GM23338 (cell line): Measurements from ENCODE around the gene STAC2. TPM values are rescaled to one million over a fixed set of nuclear protein-coding genes. Genes with fewer than 3 reads are reported as not detected.

ENCODE experiments used
- ATAC-seq: fragments of 200-7000 bp; cut with Tn5 transposase; 3 replicates; pipeline ENCODE4 v1.9.1; 2020
- DNase-seq: peaks from one replicate; pipeline ENCODE4 v3.0.0-alpha.2; 2015; ENCODE audit warnings: low spot score
- H2AFZ ChIP-seq: fragments of 200-600 bp; sonication (generic); 2 replicates; pipeline ENCODE4 v1.8.0; 2016; ENCODE audit warnings: antibody characterized with exemption, mild to moderate bottlenecking, moderate library complexity
- H3F3A ChIP-seq: fragments of 200-600 bp; sonication (generic); replicated peaks from 2 replicates; pipeline ENCODE4 v1.8.0; 2017; ENCODE audit warnings: antibody characterized with exemption, mixed run types, low read depth
- H3K27ac ChIP-seq: fragments of 200-600 bp; sonication (generic); 2 replicates; pipeline ENCODE4 v1.6.1; 2016; ENCODE audit warnings: low read depth
- H3K27me3 ChIP-seq: fragments of 200-600 bp; sonication (generic); 2 replicates; pipeline ENCODE4 v1.8.0; 2016; ENCODE audit warnings: mild to moderate bottlenecking, mixed run types, moderate library complexity; ENCODE audit not compliant: insufficient read depth
- H3K36me3 ChIP-seq: fragments of 200-600 bp; sonication (generic); 2 replicates; pipeline ENCODE4 v1.8.0; 2016; ENCODE audit warnings: mild to moderate bottlenecking; ENCODE audit not compliant: insufficient read depth
- H3K4me1 ChIP-seq: fragments of 200-600 bp; sonication (generic); 2 replicates; pipeline ENCODE4 v1.8.0; 2016; ENCODE audit warnings: mild to moderate bottlenecking, moderate library complexity; ENCODE audit not compliant: insufficient read depth
- H3K4me2 ChIP-seq: fragments of 200-600 bp; sonication (generic); 2 replicates; pipeline ENCODE4 v1.7.1; 2017; ENCODE audit warnings: mixed run types
- H3K4me3 ChIP-seq: fragments of 200-600 bp; sonication (generic); 2 replicates; pipeline ENCODE4 v1.6.1; 2016; ENCODE audit warnings: mixed run types
- H3K79me2 ChIP-seq: fragments of 200-600 bp; sonication (generic); replicated peaks from 2 replicates; pipeline ENCODE4 v1.8.0; 2017; ENCODE audit warnings: mild to moderate bottlenecking; ENCODE audit not compliant: insufficient read depth
- H3K9me2 ChIP-seq: fragments of 200-600 bp; sonication (generic); 2 replicates; pipeline ENCODE4 v1.8.0; 2017; ENCODE audit not compliant: insufficient read depth
- H4K20me1 ChIP-seq: fragments of 200-600 bp; sonication (generic); replicated peaks from 2 replicates; pipeline ENCODE4 v1.8.0; 2017; ENCODE audit warnings: mild to moderate bottlenecking; ENCODE audit not compliant: insufficient read depth
- H3K27ac Mint-ChIP-seq: 2 replicates; pipeline ENCODE4 v1.8.0; 2020; ENCODE audit warnings: inconsistent platforms, mild to moderate bottlenecking, moderate library complexity, mixed read lengths
- H3K27me3 Mint-ChIP-seq: 3 replicates; pipeline ENCODE4 v1.8.0; 2022; ENCODE audit warnings: low read depth, mild to moderate bottlenecking, moderate library complexity, mixed read lengths, inconsistent platforms; ENCODE audit not compliant: insufficient read depth, poor library complexity
- H3K36me3 Mint-ChIP-seq: 3 replicates; pipeline ENCODE4 v1.8.0; 2021; ENCODE audit warnings: low read depth, mild to moderate bottlenecking, inconsistent platforms, moderate library complexity, mixed read lengths
- H3K4me1 Mint-ChIP-seq: 3 replicates; pipeline ENCODE4 v1.8.0; 2020; ENCODE audit warnings: mild to moderate bottlenecking, inconsistent platforms, mixed read lengths
- H3K4me3 Mint-ChIP-seq: 3 replicates; pipeline ENCODE4 v1.8.0; 2021; ENCODE audit warnings: moderate library complexity, mild to moderate bottlenecking, inconsistent platforms, mixed read lengths
- H3K9me3 Mint-ChIP-seq: 3 replicates; pipeline ENCODE4 v1.8.0; 2020; ENCODE audit warnings: moderate library complexity, mild to moderate bottlenecking, inconsistent platforms, mixed read lengths
- CREB1 ChIP-seq: fragments of 250-450 bp; sonication (Bioruptor Pico); IDR thresholded peaks from 2 replicates; pipeline ENCODE4 v1.5.0; 2020; ENCODE audit warnings: low read depth, mild to moderate bottlenecking, moderate library complexity
- EZH2 ChIP-seq: fragments of 200-600 bp; sonication (generic); IDR thresholded peaks from one replicate; pipeline ENCODE4 v1.8.0; 2017; ENCODE audit warnings: antibody characterized with exemption, mild to moderate bottlenecking, low read depth; ENCODE audit not compliant: unreplicated experiment
- JUNB ChIP-seq: IDR thresholded peaks from one replicate; pipeline ENCODE4 v1.6.1; 2016; ENCODE audit warnings: antibody characterized with exemption; ENCODE audit not compliant: unreplicated experiment
- POLR2AphosphoS5 ChIP-seq: IDR thresholded peaks from 2 replicates; pipeline ENCODE4 v1.6.1; 2016; ENCODE audit warnings: antibody characterized with exemption, low read depth
- STAT1 ChIP-seq: IDR thresholded peaks from one replicate; pipeline ENCODE4 v1.6.1; 2016; ENCODE audit warnings: antibody characterized with exemption; ENCODE audit not compliant: unreplicated experiment
- ZNF114 ChIP-seq: fragments of 250-450 bp; sonication (Bioruptor Pico); IDR thresholded peaks from 2 replicates; pipeline ENCODE4 v1.5.0; 2020; ENCODE audit warnings: mild to moderate bottlenecking, moderate library complexity
- ZNF331 ChIP-seq: fragments of 250-450 bp; sonication (Bioruptor Pico); IDR thresholded peaks from 2 replicates; pipeline ENCODE4 v1.5.0; 2020; ENCODE audit warnings: low read depth, mild to moderate bottlenecking, moderate library complexity
- long read RNA-seq: library from polyadenylated mRNA; unstranded; transcript quantifications from one replicate; pipeline ENCODE4 v2.0.0, GENCODE V29; 2020; ENCODE audit not compliant: unreplicated experiment
- polyA plus RNA-seq: library from polyadenylated mRNA; unstranded; fragments of >200 nt; fragmentation: Nextera tagmentation; extraction: Ambion mirVana; gene quantifications from 2 replicates; pipeline ENCODE4 v1.2.1, GENCODE V29; 2016
- total RNA-seq: library from RNA; depleted of rRNA; stranded (reverse); fragments of >200 nt; shearing (Covaris generic); gene quantifications from 2 replicates; pipeline ENCODE4 v1.2.3, GENCODE V29; 2014; rRNA removed
- TF ChIP-seq, protein P1 (sequence below), 2 experiments: fragments of 200-600 bp in 1 of 2; sonication (generic) in 1 of 2; conservative IDR thresholded peaks; 2 replicates each; pipeline versions ENCODE4 v1.5.1 to v1.6.1; 2016 to 2017; ENCODE audit warnings: antibody characterized with exemption in 2 of 2, low read depth in 2 of 2, mild to moderate bottlenecking in 2 of 2, moderate library complexity in 1 of 2
- TF ChIP-seq, protein P2 (sequence below): fragments of 250-450 bp; sonication (Bioruptor Pico); IDR thresholded peaks from 2 replicates; pipeline ENCODE4 v1.5.0; 2020; ENCODE audit warnings: mild to moderate bottlenecking, moderate library complexity
- TF ChIP-seq, protein P3 (sequence below): IDR thresholded peaks from 2 replicates; pipeline ENCODE4 v1.6.1; 2016; ENCODE audit warnings: antibody characterized with exemption

The STAC2 gene, protein sequence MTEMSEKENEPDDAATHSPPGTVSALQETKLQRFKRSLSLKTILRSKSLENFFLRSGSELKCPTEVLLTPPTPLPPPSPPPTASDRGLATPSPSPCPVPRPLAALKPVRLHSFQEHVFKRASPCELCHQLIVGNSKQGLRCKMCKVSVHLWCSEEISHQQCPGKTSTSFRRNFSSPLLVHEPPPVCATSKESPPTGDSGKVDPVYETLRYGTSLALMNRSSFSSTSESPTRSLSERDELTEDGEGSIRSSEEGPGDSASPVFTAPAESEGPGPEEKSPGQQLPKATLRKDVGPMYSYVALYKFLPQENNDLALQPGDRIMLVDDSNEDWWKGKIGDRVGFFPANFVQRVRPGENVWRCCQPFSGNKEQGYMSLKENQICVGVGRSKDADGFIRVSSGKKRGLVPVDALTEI
- total RNA-seq (1.7 and 3.1 TPM in 2 replicates), polyA plus RNA-seq (1.9 and 2.0 TPM in 2 replicates)
- long read RNA-seq, partial matches to known transcripts = 0 of 1 reads
- long read RNA-seq, other reads (novel, unspliced or antisense) = 1 of 1 reads

DNA sequence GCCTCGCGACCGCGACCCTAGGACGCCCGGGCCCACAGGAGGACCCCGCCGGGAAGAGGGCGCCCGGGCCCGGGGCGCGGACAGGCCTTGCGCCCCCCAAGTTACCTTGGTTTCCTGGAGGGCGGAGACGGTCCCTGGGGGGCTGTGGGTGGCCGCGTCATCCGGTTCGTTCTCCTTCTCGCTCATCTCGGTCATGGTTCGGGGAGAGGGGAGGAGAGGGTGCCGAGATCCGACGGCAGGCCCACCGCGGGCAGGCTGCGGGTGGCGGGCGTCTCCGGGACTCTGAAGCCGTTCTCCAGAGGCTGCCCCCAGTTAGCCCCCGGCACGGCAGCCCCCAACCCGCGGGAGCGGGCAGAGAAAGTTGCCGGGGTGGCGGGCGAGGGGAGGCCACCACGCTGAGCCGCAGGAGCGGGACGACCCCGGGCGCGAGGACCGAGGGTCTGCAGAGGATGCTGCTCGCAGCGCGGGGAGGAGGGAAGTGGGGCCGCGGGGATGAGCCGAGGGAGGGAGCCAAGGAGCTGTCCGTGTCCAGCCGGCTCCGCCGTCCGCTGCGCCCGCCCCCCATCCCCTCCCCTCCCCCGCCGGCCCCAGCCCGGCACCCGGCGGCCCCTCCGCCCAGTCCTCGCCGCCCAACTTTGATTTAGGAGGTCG, at the start of gene STAC2:
Gene STAC2, minus strand, starts transcription at position 638 of the 651 bp plus-strand sequence. Its CDS starts 443 bp downstream, at position 195.
- Mint-ChIP-seq H3K4me3 (peak within 1 kb of the TSS; percentile 82), H3K27me3 (peaks cover 40% of the 10 kb centered on the region), H3K36me3 (no peaks in the 10 kb centered on the region; the same call in 2 of the 3 replicates), H3K4me1 (peaks cover 19% of the 10 kb centered on the region), H3K9me3 (no peaks in the 10 kb centered on the region; the same call in 2 of the 3 replicates), H3K27ac (no peak within 1 kb of the TSS)
- H3F3A ChIP-seq = 0 out of 2 replicates have a peak, but pooled peaks cover 8% of the 10 kb centered on the region
- H2AFZ ChIP-seq = peak within 1 kb of the TSS; percentile 88
- peaks cover 34% of the 10 kb centered on the region for H3K27me3 ChIP-seq
- peak within 1 kb of the TSS; percentile 81 for H3K4me3 ChIP-seq
- ATAC-seq = peak; percentile 22
- H3K4me1 ChIP-seq = peaks cover 7% of the 10 kb centered on the region; the same call in 1 of the 2 replicates
- no peaks in the 10 kb centered on the region for H3K79me2 ChIP-seq
- no peaks in the 10 kb centered on the region for H3K9me2 ChIP-seq
- no peaks in the 10 kb centered on the region for H3K36me3 ChIP-seq
- no peak within 1 kb of the TSS for H3K27ac ChIP-seq
- peak within 1 kb of the TSS; percentile 94 for H3K4me2 ChIP-seq
- no peak for DNase-seq
- no peaks in the 10 kb centered on the region for H4K20me1 ChIP-seq
- TF ChIP-seq EZH2 (peak; percentile 76), ZNF114 (no peak)

DNA sequence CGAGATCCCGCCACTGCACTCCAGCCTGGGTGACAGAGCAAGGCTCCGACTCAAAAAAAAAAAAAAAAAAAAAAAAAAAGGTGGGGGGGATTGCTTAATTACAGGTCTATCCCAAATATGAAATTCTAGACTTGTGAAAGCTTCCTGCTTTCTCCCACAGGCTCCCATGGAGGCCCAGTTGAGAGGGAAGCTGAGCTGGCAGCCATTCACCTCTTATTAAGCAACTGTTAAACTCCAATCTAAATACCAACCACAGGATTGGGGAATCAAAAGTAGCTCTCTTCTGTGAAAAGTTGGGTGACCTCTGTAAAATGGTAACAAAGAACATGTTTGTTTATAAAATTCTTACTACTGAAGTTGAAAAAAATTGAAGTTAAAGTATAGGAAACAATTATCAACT, 45.8 kb upstream of the STAC2 start:
- H3K4me3 ChIP-seq = no peak overlapping the region
- no peaks in the 10 kb centered on the region for H3F3A ChIP-seq
- no peak overlapping the region for H3K4me3 Mint-ChIP-seq
- H3K36me3 ChIP-seq = no peaks in the 10 kb centered on the region
- no peaks in the 10 kb centered on the region; the same call in 1 of the 2 replicates for H4K20me1 ChIP-seq
- H3K4me1 ChIP-seq = no peaks in the 10 kb centered on the region
- no peaks in the 10 kb centered on the region for H3K9me3 Mint-ChIP-seq
- H3K9me2 ChIP-seq = no peaks in the 10 kb centered on the region
- H3K79me2 ChIP-seq = no peaks in the 10 kb centered on the region
- no peak overlapping the region for H3K27ac ChIP-seq
- peaks cover 2% of the 10 kb centered on the region for H3K4me1 Mint-ChIP-seq
- ATAC-seq (no peak), DNase-seq (no peak)
- H3K4me2 ChIP-seq = no peak overlapping the region
- no peak overlapping the region for H2AFZ ChIP-seq
- no peak overlapping the region for H3K27ac Mint-ChIP-seq
- H3K27me3 Mint-ChIP-seq = peaks cover 4% of the 10 kb centered on the region
- no peaks in the 10 kb centered on the region for H3K27me3 ChIP-seq
- no peaks in the 10 kb centered on the region for H3K36me3 Mint-ChIP-seq
- no peak for TF ChIP-seq STAT1
- TF ChIP-seq, protein P1, sequence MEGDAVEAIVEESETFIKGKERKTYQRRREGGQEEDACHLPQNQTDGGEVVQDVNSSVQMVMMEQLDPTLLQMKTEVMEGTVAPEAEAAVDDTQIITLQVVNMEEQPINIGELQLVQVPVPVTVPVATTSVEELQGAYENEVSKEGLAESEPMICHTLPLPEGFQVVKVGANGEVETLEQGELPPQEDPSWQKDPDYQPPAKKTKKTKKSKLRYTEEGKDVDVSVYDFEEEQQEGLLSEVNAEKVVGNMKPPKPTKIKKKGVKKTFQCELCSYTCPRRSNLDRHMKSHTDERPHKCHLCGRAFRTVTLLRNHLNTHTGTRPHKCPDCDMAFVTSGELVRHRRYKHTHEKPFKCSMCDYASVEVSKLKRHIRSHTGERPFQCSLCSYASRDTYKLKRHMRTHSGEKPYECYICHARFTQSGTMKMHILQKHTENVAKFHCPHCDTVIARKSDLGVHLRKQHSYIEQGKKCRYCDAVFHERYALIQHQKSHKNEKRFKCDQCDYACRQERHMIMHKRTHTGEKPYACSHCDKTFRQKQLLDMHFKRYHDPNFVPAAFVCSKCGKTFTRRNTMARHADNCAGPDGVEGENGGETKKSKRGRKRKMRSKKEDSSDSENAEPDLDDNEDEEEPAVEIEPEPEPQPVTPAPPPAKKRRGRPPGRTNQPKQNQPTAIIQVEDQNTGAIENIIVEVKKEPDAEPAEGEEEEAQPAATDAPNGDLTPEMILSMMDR (conservative IDR thresholded peaks at IDR 0.05; ENCODE audit: low read depth in 2 of 2) = no peak
- TF ChIP-seq POLR2AphosphoS5 = no peak
- no peak for TF ChIP-seq ZNF331
- TF ChIP-seq CREB1 = no peak
- TF ChIP-seq, protein P2, sequence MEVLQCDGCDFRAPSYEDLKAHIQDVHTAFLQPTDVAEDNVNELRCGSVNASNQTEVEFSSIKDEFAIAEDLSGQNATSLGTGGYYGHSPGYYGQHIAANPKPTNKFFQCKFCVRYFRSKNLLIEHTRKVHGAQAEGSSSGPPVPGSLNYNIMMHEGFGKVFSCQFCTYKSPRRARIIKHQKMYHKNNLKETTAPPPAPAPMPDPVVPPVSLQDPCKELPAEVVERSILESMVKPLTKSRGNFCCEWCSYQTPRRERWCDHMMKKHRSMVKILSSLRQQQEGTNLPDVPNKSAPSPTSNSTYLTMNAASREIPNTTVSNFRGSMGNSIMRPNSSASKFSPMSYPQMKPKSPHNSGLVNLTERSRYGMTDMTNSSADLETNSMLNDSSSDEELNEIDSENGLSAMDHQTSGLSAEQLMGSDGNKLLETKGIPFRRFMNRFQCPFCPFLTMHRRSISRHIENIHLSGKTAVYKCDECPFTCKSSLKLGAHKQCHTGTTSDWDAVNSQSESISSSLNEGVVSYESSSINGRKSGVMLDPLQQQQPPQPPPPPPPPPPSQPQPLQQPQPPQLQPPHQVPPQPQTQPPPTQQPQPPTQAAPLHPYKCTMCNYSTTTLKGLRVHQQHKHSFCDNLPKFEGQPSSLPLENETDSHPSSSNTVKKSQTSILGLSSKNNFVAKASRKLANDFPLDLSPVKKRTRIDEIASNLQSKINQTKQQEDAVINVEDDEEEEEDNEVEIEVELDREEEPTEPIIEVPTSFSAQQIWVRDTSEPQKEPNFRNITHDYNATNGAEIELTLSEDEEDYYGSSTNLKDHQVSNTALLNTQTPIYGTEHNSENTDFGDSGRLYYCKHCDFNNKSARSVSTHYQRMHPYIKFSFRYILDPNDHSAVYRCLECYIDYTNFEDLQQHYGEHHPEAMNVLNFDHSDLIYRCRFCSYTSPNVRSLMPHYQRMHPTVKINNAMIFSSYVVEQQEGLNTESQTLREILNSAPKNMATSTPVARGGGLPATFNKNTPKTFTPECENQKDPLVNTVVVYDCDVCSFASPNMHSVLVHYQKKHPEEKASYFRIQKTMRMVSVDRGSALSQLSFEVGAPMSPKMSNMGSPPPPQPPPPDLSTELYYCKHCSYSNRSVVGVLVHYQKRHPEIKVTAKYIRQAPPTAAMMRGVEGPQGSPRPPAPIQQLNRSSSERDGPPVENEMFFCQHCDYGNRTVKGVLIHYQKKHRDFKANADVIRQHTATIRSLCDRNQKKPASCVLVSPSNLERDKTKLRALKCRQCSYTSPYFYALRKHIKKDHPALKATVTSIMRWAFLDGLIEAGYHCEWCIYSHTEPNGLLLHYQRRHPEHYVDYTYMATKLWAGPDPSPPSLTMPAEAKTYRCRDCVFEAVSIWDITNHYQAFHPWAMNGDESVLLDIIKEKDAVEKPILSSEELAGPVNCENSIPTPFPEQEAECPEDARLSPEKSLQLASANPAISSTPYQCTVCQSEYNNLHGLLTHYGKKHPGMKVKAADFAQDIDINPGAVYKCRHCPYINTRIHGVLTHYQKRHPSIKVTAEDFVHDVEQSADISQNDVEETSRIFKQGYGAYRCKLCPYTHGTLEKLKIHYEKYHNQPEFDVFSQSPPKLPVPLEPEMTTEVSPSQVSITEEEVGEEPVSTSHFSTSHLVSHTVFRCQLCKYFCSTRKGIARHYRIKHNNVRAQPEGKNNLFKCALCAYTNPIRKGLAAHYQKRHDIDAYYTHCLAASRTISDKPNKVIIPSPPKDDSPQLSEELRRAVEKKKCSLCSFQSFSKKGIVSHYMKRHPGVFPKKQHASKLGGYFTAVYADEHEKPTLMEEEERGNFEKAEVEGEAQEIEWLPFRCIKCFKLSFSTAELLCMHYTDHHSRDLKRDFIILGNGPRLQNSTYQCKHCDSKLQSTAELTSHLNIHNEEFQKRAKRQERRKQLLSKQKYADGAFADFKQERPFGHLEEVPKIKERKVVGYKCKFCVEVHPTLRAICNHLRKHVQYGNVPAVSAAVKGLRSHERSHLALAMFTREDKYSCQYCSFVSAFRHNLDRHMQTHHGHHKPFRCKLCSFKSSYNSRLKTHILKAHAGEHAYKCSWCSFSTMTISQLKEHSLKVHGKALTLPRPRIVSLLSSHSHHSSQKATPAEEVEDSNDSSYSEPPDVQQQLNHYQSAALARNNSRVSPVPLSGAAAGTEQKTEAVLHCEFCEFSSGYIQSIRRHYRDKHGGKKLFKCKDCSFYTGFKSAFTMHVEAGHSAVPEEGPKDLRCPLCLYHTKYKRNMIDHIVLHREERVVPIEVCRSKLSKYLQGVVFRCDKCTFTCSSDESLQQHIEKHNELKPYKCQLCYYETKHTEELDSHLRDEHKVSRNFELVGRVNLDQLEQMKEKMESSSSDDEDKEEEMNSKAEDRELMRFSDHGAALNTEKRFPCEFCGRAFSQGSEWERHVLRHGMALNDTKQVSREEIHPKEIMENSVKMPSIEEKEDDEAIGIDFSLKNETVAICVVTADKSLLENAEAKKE (CRISPR knock-in tag) = no peak
- no peak for TF ChIP-seq EZH2
- TF ChIP-seq, protein P3, sequence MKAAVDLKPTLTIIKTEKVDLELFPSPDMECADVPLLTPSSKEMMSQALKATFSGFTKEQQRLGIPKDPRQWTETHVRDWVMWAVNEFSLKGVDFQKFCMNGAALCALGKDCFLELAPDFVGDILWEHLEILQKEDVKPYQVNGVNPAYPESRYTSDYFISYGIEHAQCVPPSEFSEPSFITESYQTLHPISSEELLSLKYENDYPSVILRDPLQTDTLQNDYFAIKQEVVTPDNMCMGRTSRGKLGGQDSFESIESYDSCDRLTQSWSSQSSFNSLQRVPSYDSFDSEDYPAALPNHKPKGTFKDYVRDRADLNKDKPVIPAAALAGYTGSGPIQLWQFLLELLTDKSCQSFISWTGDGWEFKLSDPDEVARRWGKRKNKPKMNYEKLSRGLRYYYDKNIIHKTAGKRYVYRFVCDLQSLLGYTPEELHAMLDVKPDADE = no peak
- TF ChIP-seq JUNB = no peak
